ENCODE measurements around the gene TMEM213. TPM values are rescaled to one million over a fixed set of nuclear protein-coding genes. Genes with fewer than 3 reads are reported as not detected.

TMEM213 gene
- total RNA-seq, 1 donor from 2014 or later = not detected

- H3K4me1 Mint-ChIP-seq (ENCODE audit: unreplicated experiment) = peaks cover 11% of the 10 kb centered on the region
- H3K36me3 Mint-ChIP-seq (ENCODE audit: unreplicated experiment) = peaks cover 22% of the 10 kb centered on the region
- no peak overlapping the region for H3K27ac Mint-ChIP-seq (ENCODE audit: unreplicated experiment)
- no peak for DNase-seq (ENCODE audit: extremely low spot score, unreplicated experiment)
- no peak overlapping the region for H3K4me3 Mint-ChIP-seq (ENCODE audit: unreplicated experiment)
- peaks cover 4% of the 10 kb centered on the region for H3K9me3 Mint-ChIP-seq (ENCODE audit: unreplicated experiment)
- H3K27me3 Mint-ChIP-seq (ENCODE audit: unreplicated experiment) = no peaks in the 10 kb centered on the region
- TF ChIP-seq CTCF (IDR thresholded peaks at IDR 0.05) = no peak
Measured at GRCh38 chr7:138866353-138866752, 68.6 kb downstream of the TMEM213 start.

GRCh38 chr7:138867744-138868143, 70.0 kb downstream of the TMEM213 start:
- no peak for DNase-seq (ENCODE audit: extremely low spot score, unreplicated experiment)
- TF ChIP-seq CTCF (IDR thresholded peaks at IDR 0.05) = no peak
- H3K4me1 Mint-ChIP-seq (ENCODE audit: unreplicated experiment) = peaks cover 16% of the 10 kb centered on the region
- H3K27ac Mint-ChIP-seq (ENCODE audit: unreplicated experiment) = no peak overlapping the region
- no peaks in the 10 kb centered on the region for H3K27me3 Mint-ChIP-seq (ENCODE audit: unreplicated experiment)
- H3K9me3 Mint-ChIP-seq (ENCODE audit: unreplicated experiment) = peaks cover 6% of the 10 kb centered on the region
- no peak overlapping the region for H3K4me3 Mint-ChIP-seq (ENCODE audit: unreplicated experiment)
- peaks cover 24% of the 10 kb centered on the region for H3K36me3 Mint-ChIP-seq (ENCODE audit: unreplicated experiment)

GRCh38 chr7:138868711-138869110, 70.9 kb downstream of the TMEM213 start:
- H3K27ac Mint-ChIP-seq (ENCODE audit: unreplicated experiment) = no peak overlapping the region
- peaks cover 24% of the 10 kb centered on the region for H3K36me3 Mint-ChIP-seq (ENCODE audit: unreplicated experiment)
- H3K9me3 Mint-ChIP-seq (ENCODE audit: unreplicated experiment) = peaks cover 6% of the 10 kb centered on the region
- H3K4me3 Mint-ChIP-seq (ENCODE audit: unreplicated experiment) = no peak overlapping the region
- no peak for TF ChIP-seq CTCF (IDR thresholded peaks at IDR 0.05)
- H3K27me3 Mint-ChIP-seq (ENCODE audit: unreplicated experiment) = no peaks in the 10 kb centered on the region
- H3K4me1 Mint-ChIP-seq (ENCODE audit: unreplicated experiment) = peaks cover 20% of the 10 kb centered on the region
- no peak for DNase-seq (ENCODE audit: extremely low spot score, unreplicated experiment)

- peaks cover 18% of the 10 kb centered on the region for H3K4me1 Mint-ChIP-seq (ENCODE audit: unreplicated experiment)
- peaks cover 6% of the 10 kb centered on the region for H3K9me3 Mint-ChIP-seq (ENCODE audit: unreplicated experiment)
- TF ChIP-seq CTCF (IDR thresholded peaks at IDR 0.05) = no peak
- H3K36me3 Mint-ChIP-seq (ENCODE audit: unreplicated experiment) = peaks cover 23% of the 10 kb centered on the region
- no peak for DNase-seq (ENCODE audit: extremely low spot score, unreplicated experiment)
- no peak overlapping the region for H3K4me3 Mint-ChIP-seq (ENCODE audit: unreplicated experiment)
- no peaks in the 10 kb centered on the region for H3K27me3 Mint-ChIP-seq (ENCODE audit: unreplicated experiment)
- no peak overlapping the region for H3K27ac Mint-ChIP-seq (ENCODE audit: unreplicated experiment)
Measured at GRCh38 chr7:138869353-138869752, 71.6 kb downstream of the TMEM213 start.

- peaks cover 6% of the 10 kb centered on the region for H3K9me3 Mint-ChIP-seq (ENCODE audit: unreplicated experiment)
- peaks cover 19% of the 10 kb centered on the region for H3K36me3 Mint-ChIP-seq (ENCODE audit: unreplicated experiment)
- no peak for TF ChIP-seq CTCF (IDR thresholded peaks at IDR 0.05)
- peaks cover 18% of the 10 kb centered on the region for H3K4me1 Mint-ChIP-seq (ENCODE audit: unreplicated experiment)
- H3K27ac Mint-ChIP-seq (ENCODE audit: unreplicated experiment) = no peak overlapping the region
- H3K4me3 Mint-ChIP-seq (ENCODE audit: unreplicated experiment) = no peak overlapping the region
- no peak for DNase-seq (ENCODE audit: extremely low spot score, unreplicated experiment)
- H3K27me3 Mint-ChIP-seq (ENCODE audit: unreplicated experiment) = no peaks in the 10 kb centered on the region
Measured at GRCh38 chr7:138871065-138871813, 73.4 kb downstream of the TMEM213 start.
